ENCODE results near the gene LRRC4C.

DNA sequence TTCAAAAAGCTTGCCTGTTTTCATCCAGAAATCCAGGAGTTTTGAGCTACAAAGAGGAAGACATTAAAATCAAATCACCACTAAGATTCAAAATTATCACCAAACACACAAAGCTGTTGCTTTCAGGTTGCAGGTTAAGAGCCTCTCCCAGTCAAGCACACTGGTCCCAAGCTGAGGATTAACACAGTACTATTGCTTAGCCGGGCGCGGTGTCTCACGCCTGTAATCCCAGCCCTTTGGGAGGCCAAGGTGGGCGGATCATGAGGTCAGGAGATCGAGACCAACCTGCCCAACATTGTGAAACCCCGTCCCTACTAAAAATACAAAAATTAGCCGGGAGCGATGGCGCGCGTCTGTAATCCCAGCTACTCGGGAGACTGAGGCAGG is 1165.1 kb downstream of the LRRC4C start:
- TF ChIP-seq POLR2AphosphoS5 (IDR thresholded peaks at IDR 0.05; ENCODE audit: low read depth, low read length) (no peak), CTCF (IDR thresholded peaks at IDR 0.05) (no peak), SIN3A (IDR thresholded peaks at IDR 0.05; ENCODE audit: borderline replicate concordance, low read depth, low read length) (no peak), RCOR1 (IDR thresholded peaks at IDR 0.05; ENCODE audit: low read length) (no peak), GATA2 (CRISPR knock-in tag; IDR thresholded peaks at IDR 0.05) (no peak)
- TF ChIP-seq, protein P1, sequence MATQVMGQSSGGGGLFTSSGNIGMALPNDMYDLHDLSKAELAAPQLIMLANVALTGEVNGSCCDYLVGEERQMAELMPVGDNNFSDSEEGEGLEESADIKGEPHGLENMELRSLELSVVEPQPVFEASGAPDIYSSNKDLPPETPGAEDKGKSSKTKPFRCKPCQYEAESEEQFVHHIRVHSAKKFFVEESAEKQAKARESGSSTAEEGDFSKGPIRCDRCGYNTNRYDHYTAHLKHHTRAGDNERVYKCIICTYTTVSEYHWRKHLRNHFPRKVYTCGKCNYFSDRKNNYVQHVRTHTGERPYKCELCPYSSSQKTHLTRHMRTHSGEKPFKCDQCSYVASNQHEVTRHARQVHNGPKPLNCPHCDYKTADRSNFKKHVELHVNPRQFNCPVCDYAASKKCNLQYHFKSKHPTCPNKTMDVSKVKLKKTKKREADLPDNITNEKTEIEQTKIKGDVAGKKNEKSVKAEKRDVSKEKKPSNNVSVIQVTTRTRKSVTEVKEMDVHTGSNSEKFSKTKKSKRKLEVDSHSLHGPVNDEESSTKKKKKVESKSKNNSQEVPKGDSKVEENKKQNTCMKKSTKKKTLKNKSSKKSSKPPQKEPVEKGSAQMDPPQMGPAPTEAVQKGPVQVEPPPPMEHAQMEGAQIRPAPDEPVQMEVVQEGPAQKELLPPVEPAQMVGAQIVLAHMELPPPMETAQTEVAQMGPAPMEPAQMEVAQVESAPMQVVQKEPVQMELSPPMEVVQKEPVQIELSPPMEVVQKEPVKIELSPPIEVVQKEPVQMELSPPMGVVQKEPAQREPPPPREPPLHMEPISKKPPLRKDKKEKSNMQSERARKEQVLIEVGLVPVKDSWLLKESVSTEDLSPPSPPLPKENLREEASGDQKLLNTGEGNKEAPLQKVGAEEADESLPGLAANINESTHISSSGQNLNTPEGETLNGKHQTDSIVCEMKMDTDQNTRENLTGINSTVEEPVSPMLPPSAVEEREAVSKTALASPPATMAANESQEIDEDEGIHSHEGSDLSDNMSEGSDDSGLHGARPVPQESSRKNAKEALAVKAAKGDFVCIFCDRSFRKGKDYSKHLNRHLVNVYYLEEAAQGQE (IDR thresholded peaks at IDR 0.05; ENCODE audit: low read depth, low read length): no peak

Measured in SK-N-SH (cell line).